GM18870 (cell line): ENCODE measurements around the gene HDGFL3.
"Not testable (repeated sequence)": the region's sequence is repeated elsewhere in the genome, so short reads cannot be mapped to it uniquely, and the experiment has no call there.

Source experiments
- ATAC-seq: cut with Tn5 transposase; IDR thresholded peaks from one replicate; pipeline ENCODE4 v1.9.1; 2021; ENCODE audit warnings: moderate library complexity; ENCODE audit not compliant: unreplicated experiment

HDGFL3 gene

DNA sequence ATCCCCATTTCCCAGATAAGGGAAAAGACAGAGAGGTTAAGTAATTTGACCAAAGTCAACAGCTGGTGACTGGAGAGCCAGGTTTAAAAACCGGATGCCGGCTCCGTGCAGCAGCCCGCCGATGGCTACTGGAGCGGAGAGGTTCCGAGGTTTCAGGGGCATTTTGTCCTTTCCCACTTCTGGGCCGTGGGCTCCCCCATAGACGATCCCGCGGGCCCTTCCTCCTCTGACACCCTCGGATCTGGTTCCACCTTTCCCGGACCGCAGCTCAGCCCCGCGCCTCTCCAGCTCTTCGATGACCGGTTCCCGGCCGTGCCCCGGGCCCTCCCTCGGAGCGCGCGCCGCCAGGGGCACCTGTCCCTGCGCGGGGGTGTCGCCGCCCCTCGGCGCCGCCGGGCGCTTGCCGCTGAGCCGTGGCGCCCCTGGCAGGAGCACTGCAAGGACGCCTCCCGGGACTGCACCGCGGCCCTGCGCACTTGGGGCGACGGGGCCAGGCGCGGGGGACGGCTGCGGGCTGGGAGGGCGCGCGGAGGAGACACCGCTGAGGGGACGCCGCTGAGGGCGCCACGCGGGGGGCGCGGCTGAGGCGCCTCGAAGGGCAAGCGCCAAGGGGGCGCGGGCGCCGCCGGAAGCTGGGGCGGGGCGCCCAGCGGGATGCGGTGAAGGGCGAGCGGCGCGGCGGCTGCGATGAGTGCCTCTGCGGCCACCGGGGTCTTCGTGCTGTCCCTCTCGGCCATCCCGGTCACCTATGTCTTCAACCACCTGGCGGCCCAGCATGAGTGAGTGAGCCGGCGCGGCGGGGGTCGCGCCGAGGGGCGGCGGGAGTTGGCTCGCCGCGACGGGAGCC, 100.4 kb downstream of the HDGFL3 start, which contains the start of gene TM6SF1:
TM6SF1 (plus strand) TSS at position 652 of the 847 bp plus-strand sequence; CDS start at position 688, 36 bp downstream.
- no peak for ATAC-seq

DNA sequence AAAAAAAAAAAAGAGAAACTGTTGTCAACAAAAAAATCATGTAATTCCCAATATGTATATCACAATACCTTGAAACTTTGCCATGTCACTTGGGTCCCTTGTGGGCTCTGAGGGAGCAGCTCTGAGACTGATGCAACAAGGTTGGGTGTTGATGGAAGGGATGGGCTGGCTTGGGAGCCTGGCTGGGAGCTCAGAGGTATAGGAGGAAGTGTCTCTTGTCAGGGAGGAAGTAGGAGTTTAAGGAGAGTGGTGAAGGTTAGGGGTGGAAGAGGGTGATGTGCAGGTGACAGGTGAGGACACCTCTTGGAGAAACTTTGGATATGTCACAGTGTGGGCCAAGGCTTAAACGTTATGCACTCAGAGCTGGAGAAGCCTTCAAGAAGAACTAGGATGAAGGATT, 102.2 kb downstream of the HDGFL3 start:
- no peak for ATAC-seq

DNA sequence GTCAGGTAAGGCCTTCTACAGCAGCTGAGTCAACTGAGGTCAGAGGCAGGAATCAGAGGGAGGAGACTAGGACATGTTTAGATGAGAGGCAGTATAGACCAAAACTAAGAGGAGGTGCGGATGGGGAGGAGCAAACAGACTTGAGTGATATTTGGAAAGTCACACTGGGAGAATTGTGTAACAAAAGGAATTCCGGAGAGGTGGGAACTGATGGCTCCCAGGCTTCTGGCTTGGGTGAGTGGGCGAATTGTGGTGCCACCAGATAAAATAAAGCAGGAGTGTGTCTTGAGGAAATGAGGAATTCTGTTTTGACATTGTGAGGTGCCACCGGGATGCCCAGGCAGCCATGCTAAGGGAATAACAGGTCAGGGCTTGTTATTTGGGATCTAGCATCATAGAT, 103.5 kb downstream of the HDGFL3 start:
- no peak for ATAC-seq

- ATAC-seq: no peak
Measured at GRCh38 chr15:83102346-83102745, 105.3 kb downstream of the HDGFL3 start.

- no peak for ATAC-seq
Measured at GRCh38 chr15:83100097-83100646, 107.5 kb downstream of the HDGFL3 start.

- ATAC-seq: no peak
Measured at GRCh38 chr15:83099290-83099689, 108.3 kb downstream of the HDGFL3 start.

GRCh38 chr15:83098079-83098478, 109.5 kb downstream of the HDGFL3 start:
- ATAC-seq: no peak

DNA sequence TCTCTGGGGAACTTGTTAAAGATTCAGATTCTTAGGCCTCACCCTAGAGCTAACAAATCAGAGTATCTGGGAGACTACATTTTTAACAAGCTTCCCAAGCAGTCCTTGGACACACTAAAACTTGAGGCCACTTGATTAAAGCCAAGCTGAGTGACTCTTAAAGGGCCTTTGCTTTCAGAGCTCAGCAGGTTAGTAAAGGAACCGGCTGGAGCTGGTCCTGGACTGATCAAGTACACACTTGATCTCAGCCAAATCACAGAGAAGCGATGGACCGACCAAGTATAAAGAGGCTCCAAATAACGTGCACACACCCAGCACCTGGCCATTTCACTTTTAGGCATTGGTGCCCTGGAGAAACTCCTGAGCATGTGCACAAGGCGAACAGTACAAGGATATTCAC, 113.0 kb downstream of the HDGFL3 start:
- no peak for ATAC-seq

GRCh38 chr15:83092309-83092976, 115.2 kb downstream of the HDGFL3 start:
- ATAC-seq: peak; percentile 58

- ATAC-seq: not testable (repeated sequence)
Measured at GRCh38 chr15:83091965-83092308, 115.7 kb downstream of the HDGFL3 start.

GRCh38 chr15:83090465-83090864, 117.2 kb downstream of the HDGFL3 start:
- no peak for ATAC-seq

- no peak for ATAC-seq
Measured at GRCh38 chr15:83088876-83089275, 118.7 kb downstream of the HDGFL3 start.

GRCh38 chr15:83087576-83087975, 120.0 kb downstream of the HDGFL3 start:
- no peak for ATAC-seq

DNA sequence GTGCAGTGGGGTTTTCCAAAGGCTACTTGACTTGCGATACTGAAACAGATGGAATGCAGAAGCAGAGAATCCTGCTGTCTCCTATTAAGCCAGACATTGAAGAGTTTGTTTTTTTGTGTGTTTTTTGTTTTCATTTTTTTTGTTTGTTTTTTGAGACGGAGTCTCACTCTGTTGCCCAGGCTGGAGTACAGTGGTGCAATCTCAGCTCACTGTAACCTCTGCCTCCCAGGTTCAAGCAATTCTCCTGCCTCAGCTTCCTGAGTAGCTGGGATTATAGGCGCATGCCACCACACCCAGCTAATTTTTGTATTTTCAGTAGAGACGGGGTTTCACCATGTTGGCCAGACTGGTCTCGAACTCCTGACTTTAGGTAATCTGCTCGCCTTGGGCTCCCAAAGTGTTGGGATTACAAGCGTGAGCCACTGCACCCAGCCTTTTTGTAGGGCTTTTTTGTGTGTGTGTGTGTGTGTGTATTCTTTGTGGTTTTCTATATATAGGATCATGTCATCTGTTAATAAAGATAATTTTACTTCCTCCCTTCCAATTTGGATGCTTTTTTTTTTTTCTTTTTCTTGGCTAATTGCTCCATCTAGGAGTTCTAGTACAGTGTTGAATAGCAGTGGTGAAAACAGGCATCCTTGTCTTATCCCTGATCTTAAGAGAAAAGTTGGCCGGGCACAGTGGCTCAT, 121.6 kb downstream of the HDGFL3 start:
- ATAC-seq: not testable (repeated sequence)

- ATAC-seq: not testable (repeated sequence)
Measured at GRCh38 chr15:83085461-83085860, 122.2 kb downstream of the HDGFL3 start.

DNA sequence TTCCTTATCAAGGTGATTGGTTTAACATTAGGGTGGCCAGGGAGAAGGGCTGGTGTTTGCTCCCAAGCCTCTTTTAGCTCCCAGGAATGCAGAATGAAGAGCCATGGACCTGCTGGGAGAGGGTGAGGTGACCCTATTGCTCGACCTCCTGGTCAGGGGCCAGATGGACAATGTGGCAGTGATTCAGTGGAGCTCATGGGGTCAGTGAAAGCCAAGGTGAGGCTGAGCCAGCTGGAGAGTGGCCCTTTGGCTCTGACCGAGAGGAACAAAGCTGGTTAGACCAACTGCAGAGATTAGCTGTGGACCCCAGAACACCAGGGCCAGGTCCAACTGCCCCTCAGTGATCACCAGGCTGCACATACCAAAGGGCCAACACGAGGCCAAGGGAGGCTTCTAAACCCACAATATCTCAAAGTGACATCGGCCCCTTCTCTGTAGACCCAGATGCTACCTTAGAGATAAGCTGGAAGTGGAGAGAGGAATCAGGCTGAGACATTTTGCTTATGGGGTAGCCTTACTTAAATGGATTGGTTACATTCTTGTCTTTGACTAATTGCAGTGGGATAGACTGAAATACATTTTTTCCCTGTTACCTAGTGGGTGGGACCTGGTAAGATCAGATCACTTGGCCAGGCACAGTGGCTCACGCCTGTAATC, 124.8 kb downstream of the HDGFL3 start:
- no peak for ATAC-seq

DNA sequence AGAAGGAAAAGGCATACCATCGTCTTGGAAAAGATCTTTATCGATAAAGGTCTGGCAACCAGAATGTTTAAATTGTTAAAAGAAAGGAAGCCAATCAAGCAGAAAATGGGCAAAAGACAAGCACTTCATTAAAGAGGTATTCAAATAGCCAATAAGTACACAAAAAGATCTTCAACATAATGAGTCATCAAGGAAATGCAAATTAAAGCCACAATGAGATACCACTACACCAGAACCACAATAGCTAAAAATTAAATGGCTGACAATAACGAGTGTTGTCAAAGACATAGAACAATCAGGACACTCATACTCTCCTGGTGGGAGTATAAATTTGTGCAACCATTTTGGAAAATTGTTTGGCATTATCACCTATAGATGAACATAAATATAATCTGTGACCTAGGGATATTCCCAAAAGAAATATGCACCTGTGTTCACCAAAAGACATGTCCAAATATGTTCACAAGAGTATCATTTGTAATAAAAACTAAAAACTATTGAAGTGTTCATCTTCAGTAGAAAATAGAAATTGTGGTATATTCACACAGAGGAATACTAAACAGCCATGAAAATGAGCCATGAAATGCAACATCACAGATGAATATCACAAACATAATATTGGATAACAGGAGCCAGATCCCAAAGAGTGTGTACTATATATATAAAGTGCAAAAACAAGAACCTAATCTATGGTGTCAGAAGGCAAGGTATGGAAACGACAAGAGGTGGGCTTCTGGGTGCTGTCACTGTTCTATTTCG, 126.2 kb downstream of the HDGFL3 start:
- no peak for ATAC-seq

DNA sequence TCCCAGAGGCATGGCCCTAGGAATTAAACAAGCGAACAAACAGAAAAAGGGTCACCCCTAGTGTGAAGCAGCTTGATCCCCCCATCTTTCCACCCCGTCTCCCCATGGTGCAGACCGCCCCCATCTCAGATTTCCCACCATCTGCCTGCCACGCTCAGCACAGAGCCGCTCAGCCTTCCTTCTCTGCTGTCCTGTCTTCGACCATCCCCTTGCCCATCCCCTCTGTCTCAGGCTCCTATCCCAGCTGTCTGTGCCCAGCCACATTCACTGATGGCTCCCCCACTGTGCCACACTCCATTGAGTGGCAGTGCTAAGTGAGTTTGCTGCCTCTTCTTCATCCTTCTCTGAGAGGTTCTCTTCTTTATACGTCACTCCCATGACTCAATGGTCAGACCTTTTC, 128.9 kb downstream of the HDGFL3 start:
- ATAC-seq: no peak
